Stomach (tissue), 4 donors: ENCODE data around the gene KRT1.

ENCODE experiments used
- CTCF ChIP-seq, 7 experiments: fragments of 450-650 bp in 4 of 7; fragments of 200-600 bp in 3 of 7; sonication (generic) in 3 of 7; IDR thresholded peaks; one replicate each; pipeline ENCODE4 v1.5.1; 2016 to 2019; ENCODE audit warnings: antibody characterized with exemption in 7 of 7, control low read depth in 2 of 7, mild to moderate bottlenecking in 1 of 7
- EP300 ChIP-seq: sonication (generic); formaldehyde crosslinking; IDR thresholded peaks from one replicate; pipeline ENCODE4 v1.6.1; 2017; ENCODE audit warnings: antibody characterized with exemption
- POLR2A ChIP-seq, 4 donors: fragments of 450-650 bp; IDR thresholded peaks; one replicate each; pipeline ENCODE4 v1.6.1; 2016; ENCODE audit warnings: antibody characterized with exemption in 4 of 4, control low read depth in 2 of 4, mild to moderate bottlenecking in 1 of 4, moderate library complexity in 1 of 4
- POLR2AphosphoS5 ChIP-seq, 3 donors: sonication (generic); formaldehyde crosslinking; IDR thresholded peaks; one replicate each; pipeline ENCODE4 v1.6.1; 2016; ENCODE audit warnings: antibody characterized with exemption in 3 of 3

GRCh38 chr12:52694151-52694550 is 13.9 kb upstream of the KRT1 start:
- no peak for TF ChIP-seq CTCF (IDR thresholded peaks at IDR 0.05)
- no peak for TF ChIP-seq EP300
- TF ChIP-seq POLR2A (IDR thresholded peaks at IDR 0.05) = no peak
- no peak for TF ChIP-seq POLR2AphosphoS5 (IDR thresholded peaks at IDR 0.05)
